Trophoblast cell (in vitro differentiated cells and primary cell): ENCODE data around the gene MAD2L1BP.

Source experiments
- DNase-seq, 2 donors: peaks; one replicate each; pipeline ENCODE4 v3.0.0-alpha.2; 2016
- H2AFZ ChIP-seq: 2 replicates; pipeline ENCODE4 v1.6.1; 2013; ENCODE audit warnings: low read length, moderate library complexity, mild to moderate bottlenecking; ENCODE audit not compliant: insufficient read depth, poor library complexity
- H2AK5ac ChIP-seq: 2 replicates; pipeline ENCODE4 v1.6.1; 2013; ENCODE audit warnings: mild to moderate bottlenecking, low read length
- H2BK120ac ChIP-seq: 2 replicates; pipeline ENCODE4 v1.6.1; 2013; ENCODE audit warnings: low read length, mild to moderate bottlenecking, moderate library complexity; ENCODE audit not compliant: insufficient read depth, poor library complexity
- H2BK12ac ChIP-seq: 2 replicates; pipeline ENCODE4 v1.6.1; 2013; ENCODE audit warnings: mild to moderate bottlenecking, low read length, moderate library complexity
- H2BK5ac ChIP-seq: 2 replicates; pipeline ENCODE4 v1.6.1; 2013; ENCODE audit warnings: low read length, low read depth, moderate library complexity, mild to moderate bottlenecking; ENCODE audit not compliant: poor library complexity
- H3K14ac ChIP-seq: 2 replicates; pipeline ENCODE4 v1.6.1; 2013; ENCODE audit warnings: mild to moderate bottlenecking, low read length
- H3K18ac ChIP-seq: 2 replicates; pipeline ENCODE4 v1.6.1; 2013; ENCODE audit warnings: mild to moderate bottlenecking, low read length
- H3K23ac ChIP-seq: 2 replicates; pipeline ENCODE4 v1.6.1; 2013; ENCODE audit warnings: low read length
- H3K27ac ChIP-seq: 2 replicates; pipeline ENCODE4 v1.5.1; 2013; ENCODE audit warnings: low read depth, mild to moderate bottlenecking, inconsistent platforms, low read length, moderate library complexity
- H3K27me3 ChIP-seq: 2 replicates; pipeline ENCODE4 v1.6.1; 2013; ENCODE audit warnings: inconsistent platforms, mild to moderate bottlenecking, low read length, moderate library complexity; ENCODE audit not compliant: insufficient read depth
- H3K36me3 ChIP-seq, 2 experiments: 1 replicate in 1 of 2; 2 replicates in 1 of 2; pipeline ENCODE4 v1.6.1; 2013; ENCODE audit warnings: low read length in 2 of 2, mild to moderate bottlenecking in 2 of 2, moderate library complexity in 1 of 2; ENCODE audit not compliant: insufficient read depth in 2 of 2, control insufficient read depth in 1 of 2
- H3K4ac ChIP-seq: 2 replicates; pipeline ENCODE4 v1.6.1; 2013; ENCODE audit warnings: low read depth, mild to moderate bottlenecking, low read length, moderate library complexity
- H3K4me1 ChIP-seq, 2 experiments: 1 replicate in 1 of 2; 2 replicates in 1 of 2; pipeline ENCODE4 v1.6.1; 2013; ENCODE audit warnings: low read length in 2 of 2, mild to moderate bottlenecking in 2 of 2, moderate library complexity in 1 of 2; ENCODE audit not compliant: insufficient read depth in 2 of 2, control insufficient read depth in 1 of 2
- H3K4me2 ChIP-seq: 2 replicates; pipeline ENCODE4 v1.6.1; 2013; ENCODE audit warnings: inconsistent platforms, mild to moderate bottlenecking, low read length, moderate library complexity
- H3K4me3 ChIP-seq: 2 replicates; pipeline ENCODE4 v1.5.1; 2013; ENCODE audit warnings: mild to moderate bottlenecking, low read depth, low read length, inconsistent platforms
- H3K79me1 ChIP-seq: one replicate; pipeline ENCODE4 v1.6.1; 2013; ENCODE audit warnings: low read length
- H3K79me2 ChIP-seq: 2 replicates; pipeline ENCODE4 v1.6.1; 2013; ENCODE audit warnings: low read length, mild to moderate bottlenecking; ENCODE audit not compliant: control insufficient read depth, insufficient read depth, poor library complexity
- H3K9ac ChIP-seq: 2 replicates; pipeline ENCODE4 v1.6.1; 2013; ENCODE audit warnings: mild to moderate bottlenecking, low read length
- H3K9me3 ChIP-seq: 2 replicates; pipeline ENCODE4 v1.6.1; 2013; ENCODE audit warnings: low read depth, mild to moderate bottlenecking, control low read depth, inconsistent platforms, low read length; ENCODE audit not compliant: insufficient read depth
- H4K12ac ChIP-seq: 2 replicates; pipeline ENCODE4 v1.6.1; 2013; ENCODE audit warnings: low read depth, mild to moderate bottlenecking, low read length, moderate library complexity
- H4K8ac ChIP-seq: 2 replicates; pipeline ENCODE4 v1.6.1; 2013; ENCODE audit warnings: low read depth, mild to moderate bottlenecking, low read length, moderate library complexity
- H4K91ac ChIP-seq: one replicate; pipeline ENCODE4 v1.6.1; 2013; ENCODE audit warnings: low read depth, mild to moderate bottlenecking, low read length, moderate library complexity
- WGBS: extraction: QIAGEN DNeasy Blood & Tissue Kit; methylation state at CpG from one replicate; pipeline ENCODE4 v1.1.7; 2013; ENCODE audit warnings: missing lambda C conversion rate; ENCODE audit not compliant: insufficient read length, insufficient coverage; ENCODE audit errors: extremely low coverage; 5-methylcytosine and 5-hydroxymethylcytosine counted together

The MAD2L1BP gene

DNA sequence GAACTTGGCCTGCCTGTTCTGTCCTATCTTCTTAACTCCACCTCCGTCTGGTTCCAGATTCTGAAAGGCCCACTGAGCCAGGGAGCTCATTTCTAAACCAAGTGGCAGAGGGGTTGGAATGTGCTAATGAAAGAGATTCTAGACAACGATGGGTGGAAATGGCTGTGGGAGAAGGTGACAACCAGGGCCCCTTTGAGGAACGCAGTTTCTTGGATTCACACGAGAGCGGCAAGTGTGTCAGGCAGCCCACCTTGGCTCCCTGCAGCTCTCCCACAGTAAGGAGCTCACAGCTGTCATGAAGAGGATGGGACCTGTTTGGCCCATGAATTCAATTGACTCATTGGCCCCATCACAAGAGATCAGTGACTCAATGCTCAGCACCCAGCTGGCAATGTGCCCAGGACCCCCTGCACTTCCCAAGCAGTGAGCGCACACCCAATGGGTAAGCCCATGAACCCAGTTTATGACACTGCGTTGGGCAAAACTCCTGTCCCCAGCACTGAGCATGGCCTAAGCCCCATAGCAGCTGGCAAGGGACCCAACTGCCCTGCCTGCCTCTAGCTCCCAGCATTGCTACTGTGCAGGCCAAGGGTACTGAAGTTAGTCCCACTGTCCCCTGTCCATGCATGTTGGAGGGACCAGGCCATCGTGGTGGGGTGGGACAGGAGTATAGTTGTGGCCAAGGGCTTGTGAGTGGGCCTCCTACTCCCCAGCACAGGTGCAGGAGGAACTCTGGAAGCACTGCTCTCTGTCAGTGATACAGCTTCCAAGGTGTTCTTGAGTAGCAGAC, 35.6 kb downstream of the MAD2L1BP start:
- no peak overlapping the region for H2AK5ac ChIP-seq
- peaks cover 29% of the 10 kb centered on the region in 2 experiments for H3K4me1 ChIP-seq
- no CpG with 5 or more reads among the region's 8 CpGs for WGBS
- no peak overlapping the region for H2BK120ac ChIP-seq
- no peak overlapping the region for H3K4me3 ChIP-seq
- H3K27ac ChIP-seq = no peak overlapping the region
- no peak for DNase-seq
- H4K8ac ChIP-seq = no peak overlapping the region
- H3K36me3 ChIP-seq = peaks cover 33 to 46% of the 10 kb centered on the region in 2 experiments
- no peak overlapping the region for H2BK5ac ChIP-seq
- H3K14ac ChIP-seq = no peak overlapping the region
- H3K9ac ChIP-seq = no peak overlapping the region
- peaks cover 5% of the 10 kb centered on the region for H3K79me1 ChIP-seq
- peaks cover 5% of the 10 kb centered on the region for H3K9me3 ChIP-seq
- H3K79me2 ChIP-seq = no peaks in the 10 kb centered on the region
- H2BK12ac ChIP-seq = no peak overlapping the region
- no peak overlapping the region for H3K18ac ChIP-seq
- H3K4ac ChIP-seq = no peak overlapping the region
- no peak overlapping the region for H4K91ac ChIP-seq
- no peaks in the 10 kb centered on the region for H3K27me3 ChIP-seq
- H4K12ac ChIP-seq = no peak overlapping the region
- no peak overlapping the region for H3K4me2 ChIP-seq
- no peak overlapping the region for H2AFZ ChIP-seq
- no peak overlapping the region for H3K23ac ChIP-seq

DNA sequence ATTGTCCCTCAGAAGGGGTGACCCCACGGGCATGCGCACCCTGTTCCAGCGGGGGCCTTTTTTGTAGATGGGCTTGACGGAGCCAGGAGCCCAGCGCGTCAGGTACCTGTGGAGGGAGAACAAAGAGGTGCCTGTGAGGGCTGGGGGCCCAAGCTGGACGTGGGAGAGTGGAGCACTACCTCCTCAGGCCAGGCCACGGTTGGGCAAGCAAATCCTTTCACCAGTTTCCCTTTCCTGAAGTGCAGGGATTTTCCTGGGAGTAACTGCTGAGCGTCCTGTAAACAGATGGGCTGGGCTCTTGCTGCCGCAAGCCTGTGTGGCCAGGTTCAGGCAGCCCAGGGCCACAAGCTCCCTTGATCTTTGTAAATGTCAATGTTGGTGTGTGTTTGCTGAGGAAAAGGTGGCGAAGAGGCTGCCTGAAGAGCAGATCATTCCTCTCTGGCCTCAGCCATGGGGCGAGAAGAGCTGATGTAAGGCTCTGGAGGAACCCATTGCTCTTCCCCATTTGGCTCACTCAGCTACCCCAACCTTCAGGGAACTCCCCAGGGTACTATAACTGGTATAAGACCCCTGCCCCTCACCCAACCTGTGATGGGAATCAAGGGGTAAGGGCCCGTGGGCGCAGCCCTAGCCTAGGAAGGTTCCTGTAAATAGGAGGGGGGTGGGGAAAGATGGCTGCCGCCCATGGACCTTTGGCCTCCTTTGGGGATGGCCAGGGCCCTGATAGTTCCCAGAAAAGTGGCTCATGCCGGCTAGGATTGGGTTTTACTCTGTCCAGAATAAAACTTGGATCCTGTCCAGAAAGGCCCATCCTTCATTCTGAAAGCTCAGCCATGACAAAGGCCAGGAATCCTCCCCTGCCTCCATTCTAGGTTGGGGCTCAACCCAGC, 36.4 kb downstream of the MAD2L1BP start:
- no peak overlapping the region for H2AFZ ChIP-seq

DNA sequence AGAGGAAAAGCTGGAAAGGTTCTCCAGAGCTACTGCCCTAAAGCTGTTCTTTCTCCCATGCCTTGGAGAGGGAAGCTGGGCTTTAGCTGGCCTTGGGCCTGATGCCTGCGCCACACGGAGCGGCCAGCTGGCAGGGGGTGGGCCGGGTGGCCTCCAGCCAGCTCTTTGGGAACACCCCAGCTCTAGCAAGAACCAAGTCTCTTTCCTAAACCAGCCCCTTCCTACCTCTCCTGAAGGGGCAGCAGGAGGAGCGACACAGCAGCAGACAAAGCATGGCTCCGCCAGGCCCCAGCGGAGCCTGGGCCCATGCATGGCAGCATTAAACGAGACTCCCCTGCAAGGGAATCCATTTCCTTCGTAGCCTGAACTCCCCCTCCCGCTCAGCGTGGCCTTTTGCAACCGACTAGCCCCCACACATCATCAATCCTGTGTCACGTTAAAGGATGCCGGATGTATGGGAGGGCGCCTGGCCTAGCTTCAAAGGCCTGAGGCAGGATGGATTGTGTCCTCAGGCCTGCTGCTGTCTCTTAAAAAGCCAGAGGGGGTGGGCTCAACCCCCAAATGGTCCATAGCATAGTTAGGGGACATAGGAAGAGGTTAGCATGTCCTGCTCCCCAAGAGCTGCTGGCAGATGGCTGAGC, 37.9 kb downstream of the MAD2L1BP start:
- Histone ChIP-seq H3K18ac (no peak overlapping the region), H2BK120ac (no peak overlapping the region), H3K9ac (no peak overlapping the region), H3K4ac (no peak overlapping the region), H2BK5ac (no peak overlapping the region), H3K27me3 (no peaks in the 10 kb centered on the region), H4K8ac (no peak overlapping the region), H3K79me1 (peaks cover 5% of the 10 kb centered on the region), H4K12ac (no peak overlapping the region), H3K9me3 (peaks cover 5% of the 10 kb centered on the region), H3K14ac (no peak overlapping the region), H3K4me2 (no peak overlapping the region), H3K4me3 (no peak overlapping the region), H4K91ac (no peak overlapping the region), H3K27ac (no peak overlapping the region), H3K36me3 (peaks cover 53 to 68% of the 10 kb centered on the region in 2 experiments), H3K79me2 (no peaks in the 10 kb centered on the region), H3K4me1 (peaks cover 17 to 20% of the 10 kb centered on the region in 2 experiments), H3K23ac (no peak overlapping the region), H2BK12ac (no peak overlapping the region), H2AK5ac (no peak overlapping the region), H2AFZ (no peak overlapping the region)
- no peak for DNase-seq
- no CpG with 5 or more reads among the region's 15 CpGs for WGBS

More for the DNA sequence above, 36.4 kb downstream of the MAD2L1BP start:
- DNase-seq = no peak
- Histone ChIP-seq H3K79me1 (peaks cover 5% of the 10 kb centered on the region), H4K91ac (no peak overlapping the region), H2BK120ac (no peak overlapping the region), H3K27me3 (no peaks in the 10 kb centered on the region), H3K18ac (no peak overlapping the region), H3K4me2 (no peak overlapping the region), H3K79me2 (no peaks in the 10 kb centered on the region), H3K9ac (no peak overlapping the region), H2BK5ac (no peak overlapping the region), H3K36me3 (peaks cover 41 to 55% of the 10 kb centered on the region in 2 experiments), H3K4me1 (peaks cover 29% of the 10 kb centered on the region in 2 experiments), H3K9me3 (peaks cover 5% of the 10 kb centered on the region), H3K14ac (no peak overlapping the region), H3K4me3 (no peak overlapping the region), H4K12ac (no peak overlapping the region), H3K27ac (no peak overlapping the region), H2BK12ac (no peak overlapping the region), H3K23ac (no peak overlapping the region), H4K8ac (no peak overlapping the region), H3K4ac (no peak overlapping the region), H2AK5ac (no peak overlapping the region)
- WGBS = no CpG with 5 or more reads among the region's 16 CpGs

DNA sequence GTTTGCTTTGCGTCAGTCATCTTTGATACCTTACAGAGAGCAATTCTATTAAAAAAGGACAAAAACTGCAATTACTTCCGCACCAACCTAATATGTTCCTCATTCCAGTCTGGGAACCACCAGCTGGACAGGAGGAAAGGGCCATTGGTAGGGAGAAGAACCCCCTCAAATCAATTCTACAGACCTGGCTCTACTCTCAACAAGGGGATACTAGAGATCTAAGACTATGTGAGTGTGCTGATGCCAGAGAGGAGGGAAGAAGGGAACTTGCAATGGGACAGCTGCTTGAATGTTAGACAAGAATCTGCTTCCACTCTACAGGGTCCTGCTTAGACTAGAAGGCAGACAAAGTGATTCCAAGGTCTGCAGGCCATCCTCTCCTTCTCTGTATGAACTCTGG, 38.7 kb downstream of the MAD2L1BP start:
- H3K79me2 ChIP-seq = no peaks in the 10 kb centered on the region
- no peak overlapping the region for H3K4me2 ChIP-seq
- no peak overlapping the region for H2AK5ac ChIP-seq
- H3K4me1 ChIP-seq = peaks cover 12 to 13% of the 10 kb centered on the region in 2 experiments
- H3K27ac ChIP-seq = no peak overlapping the region
- peaks cover 5% of the 10 kb centered on the region for H3K9me3 ChIP-seq
- peaks cover 5% of the 10 kb centered on the region for H3K79me1 ChIP-seq
- no peak overlapping the region for H2AFZ ChIP-seq
- WGBS = no CpG with 5 or more reads among the region's 2 CpGs
- H4K8ac ChIP-seq = no peak overlapping the region
- no peak overlapping the region for H2BK12ac ChIP-seq
- H2BK5ac ChIP-seq = no peak overlapping the region
- H4K12ac ChIP-seq = no peak overlapping the region
- H3K14ac ChIP-seq = no peak overlapping the region
- no peaks in the 10 kb centered on the region for H3K27me3 ChIP-seq
- H3K9ac ChIP-seq = no peak overlapping the region
- no peak overlapping the region for H3K18ac ChIP-seq
- H2BK120ac ChIP-seq = no peak overlapping the region
- H3K4ac ChIP-seq = no peak overlapping the region
- no peak overlapping the region for H3K4me3 ChIP-seq
- no peak overlapping the region for H4K91ac ChIP-seq
- DNase-seq = no peak
- H3K36me3 ChIP-seq = peaks cover 56 to 75% of the 10 kb centered on the region in 2 experiments
- H3K23ac ChIP-seq = no peak overlapping the region
